CD4-positive, alpha-beta T cell treated with Interleukin-21 for 1 hour (primary cell): ENCODE results near the gene ACTN2.

ENCODE experiments used
- DNase-seq: peaks from one replicate; pipeline ENCODE4 v3.0.0-alpha.2; 2020

Gene ACTN2

GRCh38 chr1:236744533-236744932 lies 58.2 kb downstream of the ACTN2 start:
- no peak for DNase-seq

GRCh38 chr1:236746785-236747184 lies 60.5 kb downstream of the ACTN2 start:
- DNase-seq = no peak

GRCh38 chr1:236747311-236747985 lies 61.1 kb downstream of the ACTN2 start:
- no peak for DNase-seq

- no peak for DNase-seq
Observed at GRCh38 chr1:236748268-236748870, 62.1 kb downstream of the ACTN2 start.

GRCh38 chr1:236750928-236751327 lies 64.6 kb downstream of the ACTN2 start:
- DNase-seq = no peak

- no peak for DNase-seq
Observed at GRCh38 chr1:236751385-236751784, 65.1 kb downstream of the ACTN2 start.

- no peak for DNase-seq
Observed at GRCh38 chr1:236751935-236752334, 65.6 kb downstream of the ACTN2 start.

GRCh38 chr1:236753516-236753915 lies 67.2 kb downstream of the ACTN2 start:
- no peak for DNase-seq

GRCh38 chr1:236753964-236754363 lies 67.7 kb downstream of the ACTN2 start:
- DNase-seq = no peak

- no peak for DNase-seq
Observed at GRCh38 chr1:236754525-236755210, 68.4 kb downstream of the ACTN2 start.

- DNase-seq = no peak
Observed at GRCh38 chr1:236757640-236758039, 71.3 kb downstream of the ACTN2 start.

GRCh38 chr1:236759252-236759859 lies 73.1 kb downstream of the ACTN2 start:
- peak; percentile 44 for DNase-seq

- no peak for DNase-seq
Observed at GRCh38 chr1:236760480-236760879, 74.2 kb downstream of the ACTN2 start.

GRCh38 chr1:236760986-236761385 lies 74.7 kb downstream of the ACTN2 start:
- DNase-seq = no peak

GRCh38 chr1:236761397-236762132 lies 75.3 kb downstream of the ACTN2 start:
- no peak for DNase-seq

- DNase-seq = peak; percentile 4
Observed at GRCh38 chr1:236762410-236762809, 76.1 kb downstream of the ACTN2 start.

- DNase-seq = no peak
Observed at GRCh38 chr1:236765831-236766230, 79.5 kb downstream of the ACTN2 start.

- no peak for DNase-seq
Observed at GRCh38 chr1:236766506-236766905, 80.2 kb downstream of the ACTN2 start.

- DNase-seq = no peak
Observed at GRCh38 chr1:236767276-236767675, 81.0 kb downstream of the ACTN2 start.

GRCh38 chr1:236768601-236769000 lies 82.3 kb downstream of the ACTN2 start:
- DNase-seq = no peak

- DNase-seq = no peak
Observed at GRCh38 chr1:236773919-236774318, 87.6 kb downstream of the ACTN2 start.

GRCh38 chr1:236774926-236775325 lies 88.6 kb downstream of the ACTN2 start:
- DNase-seq = no peak

GRCh38 chr1:236779312-236779711 lies 93.0 kb downstream of the ACTN2 start:
- no peak for DNase-seq
